NOMO-1 treated with DMSO at 0.1 percent for 48 hours (cell line): ENCODE data around the gene NET1.
A peak's percentile ranks its signal among the peaks of the same experiment; 100 is the strongest.
"Not testable (repeated sequence)": the region's sequence is repeated elsewhere in the genome, so short reads cannot be mapped to it uniquely, and the experiment has no call there.

Source experiments
- DNase-seq: peaks from one replicate; lab custom pipeline; 2025; ENCODE audit not compliant: unreplicated experiment; lab: John Stamatoyannopoulos, UW

Gene NET1

GRCh38 chr10:5399332-5399731, 13.0 kb upstream of the NET1 start:
- DNase-seq: no peak

GRCh38 chr10:5400468-5401240, 11.7 kb upstream of the NET1 start:
- no peak for DNase-seq

DNA sequence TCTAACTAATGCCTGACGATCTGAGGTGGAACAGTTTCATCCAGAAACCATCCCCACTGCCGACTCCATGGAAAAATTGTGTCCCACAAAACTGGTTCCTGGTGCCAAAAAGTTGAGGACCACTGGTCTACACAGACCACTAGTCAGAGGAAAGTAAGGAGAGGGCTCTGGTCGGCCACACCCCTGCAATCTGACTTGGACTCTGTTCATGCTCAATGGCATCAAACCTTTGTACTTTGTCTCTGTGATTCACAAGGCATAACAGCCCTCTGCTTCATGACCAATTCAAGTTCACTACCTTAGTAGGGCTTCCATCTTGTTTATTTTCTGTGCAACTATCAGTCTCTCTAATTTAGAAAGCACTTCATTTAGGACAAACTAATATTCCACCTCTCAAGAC, 9.6 kb upstream of the NET1 start:
- DNase-seq: no peak

DNA sequence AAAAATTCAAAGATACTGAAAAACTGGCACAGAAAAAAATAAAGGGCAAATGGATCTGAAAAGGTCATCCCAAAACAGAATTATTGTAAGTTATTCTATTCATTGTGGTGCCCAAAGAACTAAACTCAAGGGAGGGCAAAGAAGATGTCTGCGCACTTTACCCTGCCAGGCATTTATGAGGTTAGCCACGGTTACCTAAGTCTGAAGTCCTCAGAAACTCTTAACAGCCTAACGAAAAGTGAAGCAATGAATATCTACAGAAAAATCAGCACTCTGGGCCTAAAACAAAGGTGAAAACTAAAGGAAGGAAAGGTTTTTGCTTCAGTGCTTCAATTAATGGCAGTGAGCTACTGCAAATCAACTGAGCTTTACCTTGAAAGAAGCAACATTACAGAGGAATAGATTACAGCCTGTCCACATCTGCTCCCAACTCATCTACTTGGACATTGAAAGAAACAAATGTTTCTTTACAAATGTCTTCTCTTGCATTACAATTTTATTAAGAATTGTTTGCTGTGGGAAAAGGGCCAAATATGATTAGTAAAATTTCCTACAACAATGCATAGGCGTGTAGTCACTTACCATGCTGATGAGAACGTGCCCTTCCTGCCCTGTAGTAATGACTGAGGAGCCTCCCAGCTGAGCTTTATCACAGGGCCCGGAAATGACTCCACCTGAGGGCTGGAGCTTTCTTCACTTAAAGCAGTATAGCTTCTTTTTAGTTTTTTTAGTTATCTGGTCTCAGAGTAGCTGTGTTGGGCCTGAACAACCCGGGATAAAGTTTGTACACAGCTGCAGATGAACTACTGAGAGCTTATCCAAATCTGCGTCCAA, 7.9 kb upstream of the NET1 start, which contains the start of gene TUBAL3:
TSS of gene TUBAL3 (minus strand) at position 621 of the 834 bp plus-strand sequence. CDS start at position 585, 36 bp downstream.
- no peak for DNase-seq

DNA sequence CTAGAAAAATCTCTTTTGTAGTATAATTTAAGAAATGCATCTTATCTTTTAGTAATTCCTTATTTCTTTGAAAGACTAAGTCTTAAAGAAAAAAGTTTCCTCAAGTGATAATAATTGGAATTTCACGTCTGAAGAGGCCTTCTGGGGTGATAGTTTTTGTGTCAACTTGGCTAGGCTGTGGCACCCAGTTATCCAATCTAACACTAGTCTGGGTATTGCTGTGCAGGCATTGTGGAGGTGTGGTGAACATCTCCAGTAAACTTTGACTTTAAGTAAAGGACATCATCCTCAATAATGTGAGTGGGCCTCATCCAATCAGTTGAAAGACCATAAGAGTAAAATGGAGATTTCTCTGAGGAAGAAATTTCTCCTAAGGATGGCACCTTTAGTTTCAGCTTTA, 5.4 kb upstream of the NET1 start:
- DNase-seq: no peak

- not testable (repeated sequence) for DNase-seq
Observed at GRCh38 chr10:5410787-5411186, 1.6 kb upstream of the NET1 start.

GRCh38 chr10:5411941-5412276, 448 bp upstream of the NET1 start:
- no peak for DNase-seq

DNA sequence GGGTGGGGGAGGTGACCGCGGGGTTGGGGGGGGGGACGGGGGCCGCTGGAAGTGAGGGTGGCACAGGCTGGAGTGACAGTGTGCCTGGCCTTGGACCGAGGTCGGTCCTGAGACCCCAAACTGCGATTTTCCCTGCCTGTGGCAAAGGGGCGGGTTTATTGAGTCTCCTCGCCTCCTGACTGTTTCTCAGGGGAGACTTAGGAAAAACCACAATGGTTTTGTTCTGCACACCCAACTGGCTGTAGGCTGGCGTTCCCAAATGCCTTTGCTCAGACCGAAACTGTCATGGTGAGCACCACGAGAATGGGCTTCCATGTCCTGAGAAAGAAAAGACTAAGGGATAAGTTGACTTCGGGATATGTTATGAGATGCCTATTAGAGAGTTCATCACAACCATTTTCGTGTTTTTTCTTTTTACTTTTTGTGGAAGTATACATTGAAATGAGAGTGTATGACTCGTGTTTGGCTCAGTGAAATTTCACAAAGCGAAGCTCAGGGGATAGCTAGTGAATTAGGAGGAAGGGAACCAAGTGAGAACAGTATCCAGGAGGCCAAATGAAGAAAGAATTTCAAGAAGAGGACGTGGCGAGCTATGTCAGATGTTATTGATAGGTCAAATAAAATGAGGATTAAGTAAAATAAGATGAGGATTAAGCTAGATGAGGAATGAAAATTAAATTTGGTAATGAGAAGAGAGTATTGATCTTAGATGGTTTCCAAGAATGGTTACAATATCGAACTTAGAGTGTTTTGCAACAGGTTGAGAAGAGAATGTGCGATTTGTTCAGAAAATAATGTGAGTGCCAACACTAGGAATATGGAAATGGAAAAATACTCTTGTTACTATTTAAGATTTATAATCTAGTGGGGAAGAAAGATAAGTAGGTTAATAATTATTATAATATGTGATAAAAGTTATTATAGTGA, 918 bp downstream of the NET1 start:
- peak; percentile 23 for DNase-seq

DNA sequence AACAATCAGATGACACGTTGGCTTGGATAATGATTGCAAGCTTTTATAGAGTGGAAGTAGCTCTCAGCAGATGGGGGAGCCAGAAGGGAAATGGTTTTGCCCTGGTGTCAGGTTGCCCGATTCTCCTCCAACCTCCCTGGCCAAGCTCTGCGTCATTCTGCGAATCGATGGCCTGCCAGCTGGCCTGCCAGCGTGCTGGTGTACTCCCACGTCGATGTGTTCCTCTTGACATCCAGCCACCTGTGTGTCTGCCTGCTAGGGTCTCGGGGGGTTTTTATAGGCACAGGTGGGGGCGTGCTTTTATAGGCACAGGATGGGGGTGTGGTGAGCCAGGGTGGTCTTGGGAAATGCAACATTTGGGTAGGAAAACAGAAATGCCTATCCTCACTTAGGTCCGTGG, 4.6 kb downstream of the NET1 start:
- DNase-seq: no peak

DNA sequence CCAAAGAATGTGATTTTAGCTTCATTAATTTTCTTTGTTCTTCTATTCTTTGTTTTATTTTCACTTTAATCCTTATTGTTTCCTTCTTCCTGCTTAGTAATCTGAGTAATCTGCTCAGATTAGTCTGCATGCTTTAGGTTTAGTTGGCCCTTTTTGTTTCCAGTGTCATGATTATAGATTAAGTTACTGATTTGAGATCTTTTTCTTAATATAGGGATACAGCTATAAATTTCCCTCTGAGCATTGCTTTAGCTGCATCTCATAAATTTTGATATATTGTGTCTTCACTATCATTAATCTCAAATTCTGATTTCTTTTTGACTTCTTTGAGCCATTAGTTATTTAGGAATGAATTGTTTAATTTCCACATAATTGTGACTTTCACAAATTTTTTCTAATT, 6.2 kb downstream of the NET1 start:
- DNase-seq: no peak

- no peak for DNase-seq
Observed at GRCh38 chr10:5419466-5420094, 7.2 kb downstream of the NET1 start.

DNA sequence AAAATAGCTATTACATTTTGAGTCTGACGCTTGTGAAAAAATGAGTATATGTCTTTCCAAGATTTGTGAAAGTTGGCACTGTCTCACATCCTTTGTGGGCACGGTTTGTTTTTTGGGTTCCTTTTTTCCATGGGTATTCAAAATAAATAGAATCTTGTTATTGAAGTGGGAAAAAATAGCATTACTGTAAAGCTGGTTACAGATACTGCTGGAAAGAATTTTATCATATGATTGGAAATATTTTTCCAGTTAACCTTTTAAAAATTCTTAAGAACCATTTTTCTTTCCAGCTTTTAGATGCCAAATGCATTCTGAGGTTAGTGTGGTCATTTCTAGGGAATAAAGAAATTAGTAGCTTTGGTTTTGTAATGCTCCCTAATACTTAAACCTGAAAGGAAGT, 11.4 kb downstream of the NET1 start:
- no peak for DNase-seq

DNA sequence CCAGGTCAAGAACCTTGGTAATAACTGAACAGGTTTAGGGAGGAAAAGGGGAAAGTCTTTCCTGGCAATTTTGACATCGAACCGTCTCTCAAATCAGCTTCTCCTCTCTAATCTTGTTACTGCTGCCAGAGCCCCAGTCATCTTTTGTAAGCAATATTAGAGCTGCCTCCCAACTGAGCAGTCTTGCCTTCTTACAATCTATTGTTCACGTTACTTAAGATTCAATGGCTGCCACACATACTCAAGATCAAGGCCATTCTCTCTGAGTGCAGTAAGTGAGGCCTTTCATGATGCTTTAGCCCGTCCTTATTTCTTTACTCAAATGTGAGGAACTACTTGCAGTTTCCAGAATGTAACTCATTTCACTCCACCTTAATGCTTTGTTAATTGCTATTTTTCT, 12.4 kb downstream of the NET1 start:
- DNase-seq: no peak

GRCh38 chr10:5428133-5428532, 15.8 kb downstream of the NET1 start:
- DNase-seq: no peak

DNA sequence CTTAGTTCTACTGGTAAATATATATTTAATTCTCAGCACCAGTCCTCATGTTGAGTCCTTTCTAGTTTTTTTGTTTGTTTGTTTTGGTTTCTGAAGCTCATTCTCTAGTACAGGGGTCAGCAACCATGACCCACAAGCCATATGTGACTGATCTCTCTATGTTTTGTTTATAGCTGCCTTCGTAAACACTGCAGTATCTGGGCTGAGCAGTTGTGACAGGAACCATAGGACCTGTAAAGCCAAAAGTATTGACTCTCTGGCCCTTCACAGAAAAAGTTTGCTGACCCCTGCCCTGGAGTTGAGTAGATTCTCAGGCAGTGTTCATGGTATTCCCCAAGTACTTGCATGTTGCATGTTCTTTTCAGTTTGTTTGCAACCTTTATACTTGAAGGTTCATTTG, 20.8 kb downstream of the NET1 start:
- DNase-seq: no peak

- DNase-seq: peak; percentile 19
Observed at GRCh38 chr10:5434017-5434753, 21.8 kb downstream of the NET1 start.

DNA sequence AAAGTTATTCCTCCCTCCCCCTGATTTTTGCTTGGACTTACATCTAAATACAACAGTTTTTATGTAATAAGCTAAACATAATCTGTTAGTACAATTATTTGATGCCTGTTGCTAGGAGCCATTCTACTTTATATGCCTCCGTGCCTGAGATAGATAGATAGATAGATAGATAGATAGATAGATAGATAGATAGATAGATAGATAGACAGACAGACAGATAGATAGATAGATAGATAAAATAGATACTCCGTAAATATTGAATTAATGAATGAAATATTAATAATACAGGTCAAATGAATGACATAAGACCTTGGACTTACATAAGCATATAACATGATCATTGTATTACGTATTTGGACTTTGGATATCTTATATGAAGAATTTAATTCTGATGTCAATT, 23.0 kb downstream of the NET1 start:
- DNase-seq: no peak

- DNase-seq: peak; percentile 7
Observed at GRCh38 chr10:5440206-5440605, 27.8 kb downstream of the NET1 start.

DNA sequence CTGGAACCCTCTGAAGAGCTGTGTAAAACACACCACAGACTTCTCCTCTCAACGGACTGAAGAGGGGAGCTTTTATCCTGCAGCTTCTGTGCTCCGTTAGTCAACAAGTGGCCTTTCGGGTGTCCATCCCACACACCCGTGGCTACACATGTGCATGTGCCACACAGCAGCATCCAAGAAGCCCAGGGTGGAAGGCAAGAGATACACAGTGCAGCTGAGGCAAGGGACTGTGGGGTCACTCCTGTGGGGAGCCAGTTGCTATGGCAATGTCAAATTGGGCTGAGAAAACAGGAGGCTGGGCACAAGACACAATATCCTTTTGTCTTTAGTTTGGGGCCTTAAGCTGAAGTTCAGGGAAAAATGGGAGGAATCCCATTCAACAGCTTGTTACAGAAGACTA, 28.7 kb downstream of the NET1 start:
- DNase-seq: no peak
